A549 (cell line): ENCODE measurements around the gene TRIM75.

ENCODE experiments used
- EP300 ChIP-seq, 2 experiments: fragments of >200 bp; sonication (Bioruptor Twin); formaldehyde crosslinking; IDR thresholded peaks; 2 replicates in 1 of 2; 3 replicates in 1 of 2; pipeline ENCODE4 v1.6.1; 2016 to 2017
- SREBF2 ChIP-seq: fragments of 450-650 bp; IDR thresholded peaks from 2 replicates; pipeline ENCODE4 v1.6.1; 2014; ENCODE audit warnings: mild to moderate bottlenecking, moderate library complexity
- TF ChIP-seq, protein P1 (sequence below): fragments of 200-600 bp; sonication (generic); IDR thresholded peaks from 2 replicates; pipeline ENCODE4 v1.6.1; 2016; ENCODE audit warnings: antibody characterized with exemption, mild to moderate bottlenecking, moderate library complexity
- TF ChIP-seq, protein P2 (sequence below): fragments of >200 bp; sonication (Bioruptor Twin); formaldehyde crosslinking; IDR thresholded peaks from 3 replicates; pipeline ENCODE4 v1.5.1; 2016

DNA sequence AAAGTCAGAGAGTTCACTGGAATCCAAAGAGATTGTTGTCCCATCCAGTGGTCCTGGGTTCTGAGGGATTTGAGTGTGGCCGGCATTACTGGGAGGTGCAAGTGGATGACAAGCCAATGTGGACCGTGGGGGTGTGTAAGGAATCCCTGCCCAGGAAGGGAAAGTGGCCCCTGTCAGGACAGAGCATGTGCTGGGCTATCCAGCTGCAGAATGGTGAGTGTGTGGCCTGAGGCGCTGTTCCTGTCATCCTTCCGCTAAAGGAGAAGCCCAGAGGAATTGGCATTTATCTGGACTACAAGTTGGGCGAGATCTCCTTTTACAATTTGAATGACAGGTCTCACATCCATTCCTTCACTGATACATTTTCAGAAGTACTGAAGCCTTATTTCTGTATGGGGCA lies 42.3 kb upstream of the TRIM75 start:
- TF ChIP-seq EP300 (IDR thresholded peaks at IDR 0.05) = no peak
- no peak for TF ChIP-seq SREBF2
- TF ChIP-seq, protein P1, sequence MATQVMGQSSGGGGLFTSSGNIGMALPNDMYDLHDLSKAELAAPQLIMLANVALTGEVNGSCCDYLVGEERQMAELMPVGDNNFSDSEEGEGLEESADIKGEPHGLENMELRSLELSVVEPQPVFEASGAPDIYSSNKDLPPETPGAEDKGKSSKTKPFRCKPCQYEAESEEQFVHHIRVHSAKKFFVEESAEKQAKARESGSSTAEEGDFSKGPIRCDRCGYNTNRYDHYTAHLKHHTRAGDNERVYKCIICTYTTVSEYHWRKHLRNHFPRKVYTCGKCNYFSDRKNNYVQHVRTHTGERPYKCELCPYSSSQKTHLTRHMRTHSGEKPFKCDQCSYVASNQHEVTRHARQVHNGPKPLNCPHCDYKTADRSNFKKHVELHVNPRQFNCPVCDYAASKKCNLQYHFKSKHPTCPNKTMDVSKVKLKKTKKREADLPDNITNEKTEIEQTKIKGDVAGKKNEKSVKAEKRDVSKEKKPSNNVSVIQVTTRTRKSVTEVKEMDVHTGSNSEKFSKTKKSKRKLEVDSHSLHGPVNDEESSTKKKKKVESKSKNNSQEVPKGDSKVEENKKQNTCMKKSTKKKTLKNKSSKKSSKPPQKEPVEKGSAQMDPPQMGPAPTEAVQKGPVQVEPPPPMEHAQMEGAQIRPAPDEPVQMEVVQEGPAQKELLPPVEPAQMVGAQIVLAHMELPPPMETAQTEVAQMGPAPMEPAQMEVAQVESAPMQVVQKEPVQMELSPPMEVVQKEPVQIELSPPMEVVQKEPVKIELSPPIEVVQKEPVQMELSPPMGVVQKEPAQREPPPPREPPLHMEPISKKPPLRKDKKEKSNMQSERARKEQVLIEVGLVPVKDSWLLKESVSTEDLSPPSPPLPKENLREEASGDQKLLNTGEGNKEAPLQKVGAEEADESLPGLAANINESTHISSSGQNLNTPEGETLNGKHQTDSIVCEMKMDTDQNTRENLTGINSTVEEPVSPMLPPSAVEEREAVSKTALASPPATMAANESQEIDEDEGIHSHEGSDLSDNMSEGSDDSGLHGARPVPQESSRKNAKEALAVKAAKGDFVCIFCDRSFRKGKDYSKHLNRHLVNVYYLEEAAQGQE = no peak
- TF ChIP-seq, protein P2, sequence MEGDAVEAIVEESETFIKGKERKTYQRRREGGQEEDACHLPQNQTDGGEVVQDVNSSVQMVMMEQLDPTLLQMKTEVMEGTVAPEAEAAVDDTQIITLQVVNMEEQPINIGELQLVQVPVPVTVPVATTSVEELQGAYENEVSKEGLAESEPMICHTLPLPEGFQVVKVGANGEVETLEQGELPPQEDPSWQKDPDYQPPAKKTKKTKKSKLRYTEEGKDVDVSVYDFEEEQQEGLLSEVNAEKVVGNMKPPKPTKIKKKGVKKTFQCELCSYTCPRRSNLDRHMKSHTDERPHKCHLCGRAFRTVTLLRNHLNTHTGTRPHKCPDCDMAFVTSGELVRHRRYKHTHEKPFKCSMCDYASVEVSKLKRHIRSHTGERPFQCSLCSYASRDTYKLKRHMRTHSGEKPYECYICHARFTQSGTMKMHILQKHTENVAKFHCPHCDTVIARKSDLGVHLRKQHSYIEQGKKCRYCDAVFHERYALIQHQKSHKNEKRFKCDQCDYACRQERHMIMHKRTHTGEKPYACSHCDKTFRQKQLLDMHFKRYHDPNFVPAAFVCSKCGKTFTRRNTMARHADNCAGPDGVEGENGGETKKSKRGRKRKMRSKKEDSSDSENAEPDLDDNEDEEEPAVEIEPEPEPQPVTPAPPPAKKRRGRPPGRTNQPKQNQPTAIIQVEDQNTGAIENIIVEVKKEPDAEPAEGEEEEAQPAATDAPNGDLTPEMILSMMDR = no peak
